ENCODE results near the gene CATSPERB.
"Not testable (repeated sequence)": the region's sequence is repeated elsewhere in the genome, so short reads cannot be mapped to it uniquely, and the experiment has no call there.

CATSPERB gene

GRCh38 chr14:91749868-91750267 lies 18.0 kb upstream of the CATSPERB start:
- ChIA-PET CTCF (interaction anchor here (1.0 kb wide), 1 partner anchor 9 kb away, joined by 4 read pairs; no protein-coding TSS in a partner anchor), POLR2A (no interaction called here)
- TF ChIP-seq CTCF (IDR thresholded peaks at IDR 0.05; ENCODE audit: control extremely low read depth, extremely low read depth, low read depth, missing control alignments) = no peak
- no peak for DNase-seq (ENCODE audit: extremely low spot score)

GRCh38 chr14:91748049-91748448 lies 16.2 kb upstream of the CATSPERB start:
- no peak for TF ChIP-seq CTCF (IDR thresholded peaks at IDR 0.05; ENCODE audit: control extremely low read depth, extremely low read depth, low read depth, missing control alignments)
- ChIA-PET POLR2A (no interaction called here), CTCF (interaction anchor here (1.4 kb wide), 1 partner anchor 16 kb away, joined by 3 read pairs; the partner anchor contains the start of gene CATSPERB)

GRCh38 chr14:91745344-91745743 lies 13.5 kb upstream of the CATSPERB start:
- TF ChIP-seq CTCF (IDR thresholded peaks at IDR 0.05; ENCODE audit: control extremely low read depth, extremely low read depth, low read depth, missing control alignments) = no peak
- CTCF ChIA-PET = interaction anchor here (2.3 kb wide), 1 partner anchor 8 kb away, joined by 7 read pairs; no protein-coding TSS in a partner anchor
- DNase-seq (ENCODE audit: extremely low spot score) = no peak
- POLR2A ChIA-PET = no interaction called here

More at GRCh38 chr14:91748049-91748448, 16.2 kb upstream of the CATSPERB start:
- no peak for DNase-seq (ENCODE audit: extremely low spot score)

- POLR2A ChIA-PET = no interaction called here
- DNase-seq (ENCODE audit: extremely low spot score) = no peak
- CTCF ChIA-PET = no interaction called here
- no peak for TF ChIP-seq CTCF (IDR thresholded peaks at IDR 0.05; ENCODE audit: control extremely low read depth, extremely low read depth, low read depth, missing control alignments)
These were observed 12.2 kb upstream of the CATSPERB start for GRCh38 chr14:91744068-91744480.

GRCh38 chr14:91743305-91743653 lies 11.4 kb upstream of the CATSPERB start:
- CTCF ChIA-PET = no interaction called here
- no peak for DNase-seq (ENCODE audit: extremely low spot score)
- POLR2A ChIA-PET = no interaction called here
- no peak for TF ChIP-seq CTCF (IDR thresholded peaks at IDR 0.05; ENCODE audit: control extremely low read depth, extremely low read depth, low read depth, missing control alignments)

- CTCF ChIA-PET = no interaction called here
- POLR2A ChIA-PET = no interaction called here
These were observed 10.9 kb upstream of the CATSPERB start for GRCh38 chr14:91742621-91743304.

GRCh38 chr14:91739867-91740266 lies 8.0 kb upstream of the CATSPERB start:
- DNase-seq (ENCODE audit: extremely low spot score); CTCF ChIA-PET; POLR2A ChIA-PET: not testable (repeated sequence)

More at GRCh38 chr14:91742621-91743304, 10.9 kb upstream of the CATSPERB start:
- no peak for TF ChIP-seq CTCF (IDR thresholded peaks at IDR 0.05; ENCODE audit: control extremely low read depth, extremely low read depth, low read depth, missing control alignments)
- no peak for DNase-seq (ENCODE audit: extremely low spot score)

All from GM10248 (cell line).